Activated CD8-positive, alpha-beta memory T cell treated with anti-CD3 and anti-CD28 coated beads, Interleukin-2, amount 50 U/mL, for 1 hour (primary cell): ENCODE data around the gene SECTM1.
"Not testable (repeated sequence)": the region's sequence is repeated elsewhere in the genome, so short reads cannot be mapped to it uniquely, and the experiment has no call there.

ENCODE experiments used
- DNase-seq: peaks from one replicate; pipeline ENCODE4 v3.0.0-alpha.2; 2020; ENCODE audit errors: extremely low read depth

The SECTM1 gene

DNA sequence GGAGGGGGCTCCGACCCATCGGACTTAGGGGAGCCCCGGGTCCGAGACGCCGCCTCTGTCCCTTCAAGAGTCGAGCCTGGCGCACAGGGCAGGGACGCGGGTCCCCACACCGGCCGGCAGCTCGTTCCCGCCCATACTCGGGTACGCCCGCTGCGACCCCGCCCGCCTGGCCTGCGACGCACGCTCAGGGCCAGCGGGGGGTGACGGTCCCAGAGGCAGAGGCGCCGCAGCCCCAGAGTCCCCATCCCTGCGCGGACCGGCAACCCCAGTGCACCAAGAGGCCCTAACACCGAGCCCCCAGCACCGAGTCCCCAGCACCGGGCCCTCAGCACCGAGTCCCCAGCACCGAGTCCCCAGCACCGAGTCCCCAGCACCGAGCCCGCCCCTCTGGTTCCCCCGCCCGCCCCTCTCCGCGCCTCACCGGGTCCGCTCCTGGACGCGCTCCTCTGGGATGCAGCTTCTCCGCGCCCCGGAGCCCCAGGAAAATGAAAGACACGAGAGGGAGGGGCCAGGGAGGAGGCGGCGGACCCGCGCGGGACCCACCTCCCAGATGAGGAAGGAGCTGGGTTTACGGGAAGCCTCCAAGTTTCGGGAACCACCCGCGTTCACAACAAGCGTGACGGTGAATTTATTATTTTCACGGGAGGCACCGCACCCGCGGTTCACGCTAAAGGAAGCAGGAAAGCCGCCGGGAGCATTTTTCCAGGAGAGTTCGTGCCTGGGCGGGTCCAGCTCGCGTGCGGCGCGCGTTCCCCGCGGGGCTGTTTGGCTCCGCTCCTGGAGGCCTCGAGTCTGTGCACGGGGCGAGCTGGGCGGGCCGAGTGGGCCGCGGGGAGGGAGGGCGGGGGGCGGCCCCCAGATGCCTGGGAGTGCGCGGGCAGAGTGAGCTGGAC lies at the start of gene SECTM1:
Gene SECTM1 (minus strand): TSS at position 488 of the 893 bp plus-strand sequence. CDS start 6,526 bp downstream, outside the sequence.
- no peak for DNase-seq

DNA sequence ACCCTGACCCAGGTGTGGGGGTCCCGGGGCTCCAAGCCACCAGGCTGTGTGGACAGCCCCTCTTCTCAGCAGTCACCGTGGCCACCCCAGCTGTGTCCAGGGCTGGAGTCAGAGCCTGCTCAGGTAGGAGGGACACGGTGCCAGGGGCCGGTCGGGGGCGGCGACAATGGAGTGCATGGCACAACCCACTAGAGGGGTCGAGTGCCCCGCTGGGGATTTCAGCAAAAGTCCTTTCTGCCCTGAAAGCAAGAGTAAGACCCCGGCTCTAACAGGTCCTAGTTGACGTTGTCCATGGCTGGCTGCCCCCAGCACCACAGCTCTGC lies 49.3 kb upstream of the SECTM1 start:
- no peak for DNase-seq

DNA sequence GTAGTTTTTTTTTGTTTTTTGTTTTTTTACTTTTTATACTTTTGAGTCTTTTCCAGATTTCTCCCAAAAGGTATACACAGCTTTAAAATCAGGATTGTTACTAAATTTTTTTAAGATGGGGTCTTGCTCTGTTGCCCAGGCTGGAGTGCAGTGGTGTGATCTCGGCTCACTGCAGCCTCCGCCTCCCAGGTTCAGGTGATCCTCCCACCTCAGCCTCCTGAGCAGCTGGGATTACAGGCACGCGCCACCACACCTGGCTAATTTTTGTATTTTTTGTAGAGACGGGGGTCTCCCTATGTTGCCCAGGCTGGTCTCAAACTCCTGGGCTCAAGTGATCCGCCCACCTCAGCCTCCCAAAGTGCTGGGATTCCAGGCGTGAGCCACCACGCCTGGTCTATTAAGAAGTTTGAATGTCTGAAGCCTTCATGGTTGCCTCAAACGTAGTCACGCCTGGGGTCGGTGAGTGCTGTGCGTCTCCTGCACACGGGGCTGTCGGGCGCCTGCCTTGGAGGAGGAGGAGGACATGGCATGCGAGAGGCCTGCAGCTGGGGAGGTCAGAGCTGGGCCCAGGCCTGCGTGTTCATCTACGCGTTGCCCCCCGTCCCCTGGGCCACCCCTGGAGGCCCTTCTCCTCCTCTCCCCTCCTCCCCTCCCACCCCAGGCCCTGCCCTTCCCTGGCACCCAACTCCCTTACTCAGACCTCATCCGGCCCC lies 48.8 kb upstream of the SECTM1 start:
- not testable (repeated sequence) for DNase-seq

DNA sequence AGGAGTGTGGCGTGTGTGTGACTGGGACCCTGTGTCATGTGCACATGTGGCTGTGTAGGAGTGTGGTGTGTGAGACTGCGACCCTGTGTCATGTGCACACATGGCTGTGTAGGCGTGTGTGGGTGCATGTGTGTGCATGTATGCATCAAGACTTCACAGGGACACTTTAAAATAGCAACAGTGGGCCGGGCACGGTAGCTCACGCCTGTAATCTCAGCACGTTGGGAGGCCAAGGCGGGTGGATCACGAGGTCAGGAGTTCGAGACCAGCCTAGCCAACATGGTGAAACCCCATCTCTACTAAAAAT lies 48.1 kb upstream of the SECTM1 start:
- DNase-seq, result not testable (repeated sequence)

DNA sequence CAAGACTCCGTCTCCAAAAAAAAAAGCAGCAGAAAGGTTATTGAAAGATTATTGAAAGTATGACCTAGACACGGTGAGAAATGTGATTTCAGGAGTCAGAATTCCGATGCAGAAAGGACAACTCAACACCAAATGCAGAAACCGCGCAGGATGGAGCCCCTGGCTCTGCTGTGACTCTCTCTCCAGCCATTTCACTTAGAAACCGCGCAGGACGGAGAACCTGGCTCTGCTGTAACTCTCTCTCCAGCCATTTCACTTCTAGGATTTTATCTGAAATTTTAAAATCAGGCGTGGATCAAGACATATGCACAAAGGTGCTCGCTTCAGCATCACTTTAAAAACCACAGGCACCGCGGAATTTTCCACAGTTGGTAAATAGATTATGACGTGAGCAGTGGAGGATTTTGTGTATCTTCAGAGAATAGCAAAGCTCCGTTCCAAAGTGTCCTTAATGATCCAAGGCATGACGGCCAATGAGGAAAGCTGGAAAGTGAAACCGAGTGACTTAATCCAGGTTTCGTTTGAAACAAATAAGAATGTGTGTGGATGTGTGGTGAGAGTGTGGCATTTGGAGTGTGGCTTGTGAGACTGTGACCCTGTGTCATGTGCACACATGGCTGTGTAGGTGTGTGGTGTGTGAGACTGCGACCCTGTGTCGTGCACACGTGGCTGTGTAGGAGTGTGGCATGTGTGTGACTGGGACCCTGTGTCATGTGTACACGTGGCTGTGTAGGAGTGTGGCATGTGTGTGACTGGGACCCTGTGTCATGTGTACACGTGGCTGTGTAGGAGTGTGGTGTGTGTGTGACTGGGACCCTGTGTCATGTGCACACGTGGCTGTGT lies 47.5 kb upstream of the SECTM1 start:
- DNase-seq, result no peak

DNA sequence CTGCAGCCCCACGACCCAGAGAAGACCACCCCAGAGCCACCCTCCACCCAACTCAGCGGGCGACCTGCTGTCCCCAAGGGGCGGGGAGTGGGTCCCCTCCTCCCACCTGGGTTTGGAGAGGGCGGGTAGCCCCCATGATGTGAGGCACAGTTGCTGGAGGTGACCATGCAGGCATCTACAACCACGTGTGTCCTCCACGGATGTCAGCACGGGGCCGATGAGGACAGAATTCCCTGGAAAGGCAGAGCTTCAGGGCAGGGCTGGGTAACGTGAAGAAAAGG lies 45.1 kb upstream of the SECTM1 start:
- no peak for DNase-seq

DNA sequence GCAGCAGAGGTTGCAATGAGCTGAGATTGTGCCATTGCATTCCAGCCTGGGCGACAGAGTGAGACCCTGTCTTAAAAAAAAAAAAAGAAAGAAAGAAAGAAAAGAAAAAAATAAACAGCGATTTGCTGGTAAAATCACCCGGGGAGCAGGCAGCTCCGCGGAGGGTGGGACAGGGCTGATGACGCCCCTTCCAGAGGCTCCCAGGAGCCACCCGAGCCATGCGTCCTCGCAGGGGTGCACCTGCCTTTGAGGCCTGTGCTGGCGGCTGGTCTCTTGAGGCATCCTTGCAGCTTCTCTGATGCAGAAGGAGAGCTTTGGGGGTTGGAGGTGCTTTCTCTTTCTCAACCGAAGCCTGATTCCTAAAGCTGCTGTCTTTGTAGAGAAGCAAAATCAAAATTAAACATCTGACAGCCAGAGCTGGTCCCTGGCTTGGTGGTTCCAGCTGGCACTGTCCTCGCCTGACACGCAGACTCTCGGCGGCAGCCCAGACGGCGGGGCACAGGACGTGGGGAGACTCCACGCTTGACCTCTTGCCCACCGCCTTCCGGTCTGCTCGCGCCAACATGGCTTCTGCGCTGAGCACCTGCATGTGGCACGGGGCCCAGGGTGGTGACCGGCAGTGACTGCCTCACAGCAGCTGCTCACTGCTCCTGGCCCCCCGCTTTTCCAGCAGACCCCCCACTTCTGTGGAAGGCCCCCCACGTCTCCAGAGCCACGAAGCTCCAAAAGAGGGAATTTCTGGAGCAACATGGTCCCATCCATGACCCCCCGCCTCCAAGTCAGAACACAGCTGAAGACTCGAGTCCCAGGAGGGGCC lies 44.6 kb upstream of the SECTM1 start:
- DNase-seq, result no peak

- not testable (repeated sequence) for DNase-seq
These were observed 43.7 kb upstream of the SECTM1 start for GRCh38 chr17:82377294-82377693.

GRCh38 chr17:82376042-82376730 lies 42.6 kb upstream of the SECTM1 start:
- no peak for DNase-seq

DNA sequence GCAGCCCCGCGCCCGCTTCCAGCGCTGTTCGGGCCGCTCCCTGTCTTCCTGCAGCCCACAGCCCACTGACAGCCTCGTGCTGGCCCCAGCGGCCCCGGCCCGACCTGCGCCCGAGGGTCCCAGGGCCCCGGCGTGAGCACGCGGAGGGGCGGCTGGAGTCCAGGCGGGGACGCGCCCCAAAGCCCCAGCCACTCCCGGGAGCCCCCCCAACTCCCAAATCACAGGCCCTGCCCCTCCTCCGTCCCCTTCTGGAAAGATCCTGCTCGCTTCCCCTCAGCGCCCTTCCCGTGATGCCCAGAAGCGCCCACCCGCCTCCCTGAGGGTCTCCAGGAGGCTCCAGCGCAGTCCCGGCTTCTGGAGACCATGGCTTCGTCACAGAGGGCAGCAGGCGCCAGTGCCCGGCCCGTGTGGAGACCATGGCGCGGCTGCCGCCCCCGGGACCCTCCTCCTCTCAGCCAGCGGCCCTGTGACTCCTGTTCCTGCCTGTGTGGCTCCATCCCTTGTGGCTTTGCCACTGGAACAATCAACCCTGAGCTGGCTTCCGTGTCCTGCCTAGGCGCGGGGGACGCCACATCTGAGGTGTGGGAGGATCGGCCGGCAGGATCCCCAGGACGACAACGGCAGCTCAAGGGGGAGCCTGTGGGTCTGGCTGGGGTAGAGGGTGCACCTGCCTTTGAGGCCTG lies 41.9 kb upstream of the SECTM1 start:
- DNase-seq, result no peak

DNA sequence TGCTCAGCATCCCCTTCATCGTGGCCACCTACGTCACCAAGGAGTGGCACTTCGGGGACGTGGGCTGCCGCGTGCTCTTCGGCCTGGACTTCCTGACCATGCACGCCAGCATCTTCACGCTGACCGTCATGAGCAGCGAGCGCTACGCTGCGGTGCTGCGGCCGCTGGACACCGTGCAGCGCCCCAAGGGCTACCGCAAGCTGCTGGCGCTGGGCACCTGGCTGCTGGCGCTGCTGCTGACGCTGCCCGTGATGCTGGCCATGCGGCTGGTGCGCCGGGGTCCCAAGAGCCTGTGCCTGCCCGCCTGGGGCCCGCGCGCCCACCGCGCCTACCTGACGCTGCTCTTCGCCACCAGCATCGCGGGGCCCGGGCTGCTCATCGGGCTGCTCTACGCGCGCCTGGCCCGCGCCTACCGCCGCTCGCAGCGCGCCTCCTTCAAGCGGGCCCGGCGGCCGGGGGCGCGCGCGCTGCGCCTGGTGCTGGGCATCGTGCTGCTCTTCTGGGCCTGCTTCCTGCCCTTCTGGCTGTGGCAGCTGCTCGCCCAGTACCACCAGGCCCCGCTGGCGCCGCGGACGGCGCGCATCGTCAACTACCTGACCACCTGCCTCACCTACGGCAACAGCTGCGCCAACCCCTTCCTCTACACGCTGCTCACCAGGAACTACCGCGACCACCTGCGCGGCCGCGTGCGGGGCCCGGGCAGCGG lies 41.2 kb upstream of the SECTM1 start:
- no peak for DNase-seq

DNA sequence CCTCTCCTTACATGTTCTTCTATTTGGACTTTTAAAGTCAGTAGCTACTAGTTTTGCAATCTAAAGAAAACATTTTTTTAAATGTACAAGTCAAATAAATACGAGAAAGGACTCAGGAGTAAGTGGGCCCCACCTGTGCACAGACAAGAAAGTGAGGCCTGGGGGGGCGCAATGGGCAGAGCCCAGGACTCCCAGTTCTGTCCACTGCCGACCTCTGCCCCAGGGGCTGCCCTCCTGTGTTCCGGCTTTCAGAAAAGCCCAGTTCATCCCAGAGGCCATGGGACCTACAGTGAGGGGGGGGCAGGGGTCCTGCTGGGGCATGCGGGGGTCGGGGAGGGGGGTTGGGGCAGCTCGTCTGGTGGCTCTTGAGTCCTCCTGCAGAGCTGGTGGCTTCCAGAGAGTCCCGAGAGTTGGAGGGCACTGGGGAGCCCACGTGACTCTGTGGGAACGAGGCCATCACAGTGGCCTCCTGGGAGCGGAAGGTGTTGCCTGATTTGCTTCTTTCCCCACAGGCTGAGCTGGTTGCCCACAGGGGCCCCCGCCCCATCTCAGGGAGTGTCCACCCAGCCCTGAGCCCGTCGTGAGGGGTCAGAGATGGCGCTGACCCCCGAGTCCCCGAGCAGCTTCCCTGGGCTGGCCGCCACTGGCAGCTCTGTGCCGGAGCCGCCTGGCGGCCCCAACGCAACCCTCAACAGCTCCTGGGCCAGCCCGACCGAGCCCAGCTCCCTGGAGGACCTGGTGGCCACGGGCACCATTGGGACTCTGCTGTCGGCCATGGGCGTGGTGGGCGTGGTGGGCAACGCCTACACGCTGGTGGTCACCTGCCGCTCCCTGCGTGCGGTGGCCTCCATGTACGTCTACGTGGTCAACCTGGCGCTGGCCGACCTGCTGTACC lies 40.4 kb upstream of the SECTM1 start:
- no peak for DNase-seq

- DNase-seq, result not testable (repeated sequence)
These were observed 39.5 kb upstream of the SECTM1 start for GRCh38 chr17:82373072-82373452.

DNA sequence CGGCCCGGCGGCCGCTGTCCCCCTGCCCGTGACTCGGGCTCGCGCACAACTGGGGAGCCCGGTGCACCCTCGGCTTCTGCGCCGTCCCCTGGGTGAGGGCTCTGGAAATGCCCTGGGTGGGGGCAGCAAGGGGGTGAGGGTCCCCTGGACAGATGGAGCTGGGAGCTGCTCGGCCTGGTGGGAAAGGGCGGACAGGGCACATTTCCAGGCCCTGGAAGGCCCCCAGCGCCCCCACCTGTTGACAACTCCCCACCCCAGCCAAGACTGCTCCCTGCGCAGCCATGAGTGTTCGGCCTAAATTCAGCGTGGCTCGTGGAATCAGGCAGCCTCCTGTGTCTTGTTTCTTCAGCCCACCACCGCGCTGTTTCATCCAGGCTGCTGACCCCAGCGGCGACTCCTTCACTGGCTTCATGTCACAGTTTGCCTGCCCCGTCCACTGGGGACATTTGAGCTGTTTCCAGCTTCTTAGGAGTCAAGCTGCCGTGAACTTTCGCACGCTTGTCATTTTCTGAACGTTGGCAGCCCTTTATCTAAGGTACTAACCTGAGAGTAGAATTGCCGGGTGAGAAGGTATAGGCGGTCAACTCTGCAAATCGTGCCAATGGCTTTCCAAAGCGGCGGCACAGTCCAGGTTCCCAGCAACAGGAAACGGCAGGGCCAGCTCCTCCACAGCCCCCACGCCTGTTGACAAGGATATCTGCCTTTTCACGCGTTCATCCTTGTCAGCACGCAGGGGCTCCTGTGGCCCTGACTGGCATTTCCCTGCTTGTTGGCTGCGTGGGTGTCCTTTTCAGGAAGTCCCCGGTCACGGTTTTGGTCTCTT lies 38.9 kb upstream of the SECTM1 start:
- DNase-seq, result no peak

DNA sequence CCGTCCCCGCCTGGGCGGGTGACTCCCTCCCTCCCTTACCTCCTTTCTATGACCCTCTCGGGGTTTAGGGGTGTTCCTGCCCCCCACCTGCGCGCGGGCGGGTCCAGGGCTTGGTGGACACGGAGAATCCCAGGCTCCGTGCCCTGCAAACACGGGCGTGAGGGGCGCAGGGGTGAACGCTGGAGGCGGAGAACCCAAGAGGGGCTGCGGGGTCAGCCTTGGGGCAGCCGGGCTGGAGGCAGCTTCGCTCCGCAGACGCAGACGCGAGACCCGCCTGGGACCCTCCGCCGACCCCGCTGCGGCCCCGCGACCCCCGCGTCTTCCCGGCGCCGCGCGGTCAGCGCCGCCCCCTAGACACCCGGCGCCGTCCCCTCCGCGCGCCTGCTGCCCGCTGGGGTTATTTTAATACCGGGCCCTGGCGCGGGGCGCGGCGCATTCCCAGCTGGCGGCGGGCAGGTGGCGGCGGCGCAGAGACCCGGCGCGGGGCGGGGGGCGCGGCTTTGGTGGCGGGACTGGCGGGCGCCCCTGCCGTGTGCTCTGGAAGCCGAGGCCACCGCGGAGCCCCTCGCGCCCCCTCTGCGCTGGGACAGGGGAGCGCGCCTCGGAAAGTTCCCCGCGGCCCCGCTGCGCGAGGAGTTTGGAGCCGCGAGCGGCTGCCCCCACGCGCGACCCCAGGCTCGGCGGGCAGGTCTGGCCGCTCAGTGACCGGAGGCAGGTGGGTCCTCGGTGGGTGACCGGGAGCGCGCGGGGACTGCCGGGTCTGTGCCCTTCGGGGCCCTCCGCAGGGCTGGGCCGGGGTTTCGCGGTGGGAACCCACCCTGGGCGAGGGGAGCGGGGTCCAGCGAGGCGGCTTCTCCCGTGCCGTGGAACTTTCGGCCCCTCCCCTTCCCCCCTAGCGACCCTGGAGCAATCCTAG lies 38.0 kb upstream of the SECTM1 start, which contains the start of gene UTS2R:
Gene UTS2R (plus strand): TSS at position 433 of the 916 bp plus-strand sequence. CDS start 2,560 bp downstream, outside the sequence.
- DNase-seq, result no peak

- no peak for DNase-seq
These were observed 37.1 kb upstream of the SECTM1 start for GRCh38 chr17:82370471-82371332.
